HG02588 (cell line): ENCODE results near the gene SUMO1.
A peak's percentile ranks its signal among the peaks of the same experiment; 100 is the strongest.

Experiments used
- ATAC-seq: cut with Tn5 transposase; IDR thresholded peaks from one replicate; pipeline ENCODE4 v1.9.1; 2021; ENCODE audit warnings: mild to moderate bottlenecking, moderate library complexity; ENCODE audit not compliant: unreplicated experiment

The SUMO1 gene

DNA sequence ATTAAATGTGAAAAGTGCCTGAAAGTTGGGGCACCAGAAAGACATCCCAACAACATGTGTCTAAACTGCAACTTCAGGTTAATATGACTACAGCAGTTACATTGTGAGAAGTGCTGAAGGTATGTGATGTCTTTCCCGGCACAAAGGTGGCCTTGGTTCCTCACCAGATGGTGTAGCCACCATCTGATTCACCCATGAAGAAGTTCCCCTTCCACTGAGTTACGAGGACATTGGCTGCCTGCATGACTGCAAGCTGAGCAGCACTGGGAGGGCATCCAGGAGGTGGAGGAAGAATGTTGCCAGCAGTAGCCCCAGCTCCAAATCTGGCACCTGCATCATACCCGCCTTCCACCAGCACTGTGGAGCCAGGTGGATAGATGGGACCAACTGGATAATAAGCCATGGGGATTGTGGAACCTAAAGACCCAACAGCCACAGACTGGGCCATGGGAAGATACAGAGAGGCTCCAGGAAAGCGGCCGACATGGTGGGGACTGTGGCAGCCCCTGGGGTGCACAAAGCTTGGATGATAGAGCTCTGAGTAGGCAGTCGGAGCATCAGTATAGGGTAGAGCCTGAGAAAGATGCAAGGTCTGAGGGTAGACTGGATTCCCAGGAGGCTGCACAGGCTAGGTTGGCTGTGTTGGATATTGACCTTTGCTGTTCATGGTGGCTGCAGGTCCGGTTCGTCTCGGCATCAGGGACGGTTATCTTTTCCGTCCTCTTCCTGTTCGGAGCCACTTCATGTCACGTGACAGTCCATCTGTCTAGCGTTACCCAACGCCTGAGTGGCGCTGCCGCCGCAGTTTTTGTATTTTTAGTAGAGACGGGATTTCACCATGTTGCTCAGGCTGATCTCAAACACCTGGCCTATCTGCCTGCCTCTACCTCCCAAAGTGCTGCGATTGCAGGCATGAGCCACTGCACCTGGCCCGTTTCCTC, 36.9 kb downstream of the SUMO1 start:
- no peak for ATAC-seq

DNA sequence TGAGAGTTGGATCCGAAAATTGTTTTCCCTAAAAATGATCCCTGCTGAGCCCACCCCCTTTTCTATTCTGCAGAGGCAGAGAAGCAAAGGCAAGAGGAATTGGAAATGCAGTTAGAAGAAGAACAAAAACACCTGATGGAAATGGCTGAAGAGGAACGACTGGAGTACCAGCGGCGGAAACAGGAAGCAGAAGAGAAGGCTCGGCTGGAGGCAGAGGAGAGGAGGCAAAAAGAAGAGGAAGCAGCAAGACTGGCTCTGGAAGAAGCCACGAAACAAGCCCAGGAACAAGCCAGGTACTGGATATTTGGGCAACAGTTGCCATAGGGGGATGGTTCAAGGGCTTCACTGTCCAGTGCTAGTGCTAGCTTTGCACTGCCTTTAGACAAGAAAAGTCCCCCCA, 41.7 kb downstream of the SUMO1 start:
- no peak for ATAC-seq

- ATAC-seq = no peak
Measured at GRCh38 chr2:202194418-202194817, 44.0 kb downstream of the SUMO1 start.

GRCh38 chr2:202193881-202194353, 44.5 kb downstream of the SUMO1 start:
- ATAC-seq = no peak

- no peak for ATAC-seq
Measured at GRCh38 chr2:202193305-202193704, 45.1 kb downstream of the SUMO1 start.

DNA sequence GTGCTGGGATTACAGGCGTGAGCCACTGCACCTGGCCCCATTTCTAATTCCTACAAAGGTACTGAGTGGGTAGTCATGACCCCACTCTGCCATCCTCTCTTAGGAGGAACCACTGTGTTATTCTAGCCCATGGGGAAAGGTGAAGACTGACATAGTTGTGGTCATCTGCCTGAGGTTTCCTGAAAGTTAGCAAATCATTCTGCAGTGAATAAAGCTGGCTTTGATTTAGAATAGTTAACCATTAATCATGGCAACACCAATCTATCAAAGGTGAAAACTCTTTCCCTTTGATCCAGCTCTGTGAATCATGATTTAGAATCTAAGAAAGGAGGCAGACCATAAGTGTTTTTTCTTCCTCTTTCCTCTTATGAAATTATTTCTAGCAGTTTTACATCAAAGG, 50.8 kb downstream of the SUMO1 start:
- ATAC-seq = no peak

GRCh38 chr2:202186641-202187202, 51.7 kb downstream of the SUMO1 start:
- ATAC-seq = no peak

DNA sequence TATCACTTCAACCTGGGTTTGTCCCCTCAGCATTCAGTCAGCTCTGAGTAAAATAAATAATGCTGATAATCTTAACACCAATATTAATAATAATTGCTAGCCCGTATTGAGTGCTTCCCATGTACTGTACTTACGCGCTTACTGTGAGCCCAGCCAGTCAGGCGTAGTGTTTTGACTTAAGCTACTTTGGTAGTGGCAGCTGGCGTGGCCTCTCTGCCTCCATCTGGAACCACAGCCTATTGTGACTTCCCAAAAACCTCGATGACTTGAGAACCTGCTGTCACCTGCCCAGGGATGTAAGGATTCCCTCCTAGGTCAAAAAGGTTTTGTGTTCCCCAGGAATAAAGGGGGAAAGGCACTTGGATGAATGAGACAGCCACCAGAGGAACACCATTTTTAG, 53.2 kb downstream of the SUMO1 start:
- no peak for ATAC-seq

- no peak for ATAC-seq
Measured at GRCh38 chr2:202184557-202184956, 53.8 kb downstream of the SUMO1 start.

DNA sequence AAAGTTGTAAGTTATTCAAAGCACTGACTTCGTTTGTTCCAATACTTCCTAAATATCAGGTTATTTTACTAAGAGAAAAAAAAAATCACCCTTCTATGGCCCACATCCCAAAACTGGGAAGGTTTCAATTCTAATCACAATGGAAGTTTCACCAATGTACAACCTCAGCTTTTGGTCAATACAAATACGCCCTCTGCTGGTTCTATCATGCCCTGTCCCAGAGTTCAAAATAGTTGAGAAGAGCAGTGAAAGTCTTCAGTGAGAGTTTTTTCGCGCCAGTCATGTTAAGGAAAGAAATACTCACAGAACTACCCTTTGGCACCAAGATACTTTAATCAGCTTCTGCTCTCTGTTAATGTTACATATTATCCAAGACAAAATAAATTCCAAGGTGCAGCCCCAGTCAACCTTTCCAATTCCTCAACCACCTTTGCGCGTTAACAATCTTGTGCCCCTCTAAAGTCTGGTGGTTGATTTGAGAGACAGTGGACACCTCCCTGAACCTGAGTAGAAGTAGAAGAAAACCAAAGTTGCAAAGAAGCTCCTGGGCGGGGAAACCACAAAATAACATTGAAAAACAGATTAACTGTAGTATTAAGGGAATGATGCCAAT, 59.9 kb downstream of the SUMO1 start:
- peak; percentile 49 for ATAC-seq

GRCh38 chr2:202172439-202173211, 65.8 kb downstream of the SUMO1 start:
- peak; percentile 80 for ATAC-seq

DNA sequence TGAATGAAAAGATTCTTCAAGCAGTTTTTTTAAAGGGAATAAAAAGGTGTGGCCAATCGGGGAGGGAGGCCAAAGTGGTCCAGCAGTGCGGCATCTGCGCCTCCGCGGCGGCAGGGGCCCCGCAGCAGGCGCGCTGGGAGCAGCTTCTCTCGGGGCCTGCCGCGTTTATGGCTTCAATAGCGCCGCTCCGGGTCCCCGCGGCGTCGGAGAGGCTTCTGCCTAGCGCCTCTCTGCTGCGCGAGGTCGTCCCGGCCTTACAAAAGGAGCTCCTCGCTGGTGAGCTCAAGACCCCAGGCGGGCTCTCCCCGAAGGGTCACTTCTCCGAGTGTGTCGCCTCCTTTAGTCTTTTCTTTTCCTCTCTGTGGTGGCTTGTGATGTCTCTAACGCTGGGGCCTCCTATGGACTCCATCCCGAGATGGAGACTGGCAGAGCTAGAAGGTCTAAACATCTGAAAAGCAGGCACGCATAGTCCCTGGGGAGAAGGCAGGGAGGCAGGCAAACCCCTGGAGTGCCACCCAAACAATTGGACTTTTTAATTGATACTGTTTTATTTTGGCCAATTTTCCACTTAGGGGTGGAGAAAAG, 67.1 kb downstream of the SUMO1 start:
- no peak for ATAC-seq

- ATAC-seq = no peak
Measured at GRCh38 chr2:202169832-202170424, 68.5 kb downstream of the SUMO1 start.

DNA sequence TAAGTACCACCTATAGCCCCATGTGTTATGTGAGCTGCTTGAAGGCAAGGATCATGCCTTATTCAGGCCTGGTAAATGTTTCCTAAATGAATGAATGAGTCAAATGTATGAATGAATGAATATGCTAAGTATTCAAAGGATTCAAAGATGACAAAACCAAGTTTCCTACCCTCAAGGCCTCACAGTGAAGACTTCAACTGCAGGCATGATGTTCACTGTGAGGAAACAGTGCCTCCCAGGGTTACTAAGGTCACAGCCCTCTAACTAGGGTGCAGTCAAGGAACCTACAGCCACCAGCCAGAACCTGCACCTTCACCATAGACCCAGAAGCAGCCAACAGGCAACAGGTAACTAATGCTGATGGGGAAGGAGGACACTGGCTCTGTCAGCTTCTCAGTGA, 69.3 kb downstream of the SUMO1 start:
- no peak for ATAC-seq

DNA sequence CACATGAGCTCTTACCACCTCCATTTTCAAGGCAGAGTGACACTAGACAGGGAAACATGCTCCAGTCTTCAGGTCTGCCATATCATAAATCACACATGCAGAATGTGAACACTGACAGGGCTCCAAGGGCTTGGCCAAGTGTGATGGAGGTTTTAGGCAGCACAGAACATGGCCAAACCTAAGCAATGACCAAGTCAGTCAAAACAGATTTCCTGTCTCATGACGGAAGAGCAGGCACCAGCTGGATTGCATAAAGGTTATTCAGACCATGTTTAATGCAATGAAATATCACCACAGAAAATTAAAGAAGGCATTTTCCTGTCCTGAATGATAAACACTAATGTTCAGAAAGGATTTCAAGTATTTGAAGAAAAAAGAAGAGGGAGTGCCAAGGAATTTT, 72.5 kb downstream of the SUMO1 start:
- ATAC-seq = no peak

DNA sequence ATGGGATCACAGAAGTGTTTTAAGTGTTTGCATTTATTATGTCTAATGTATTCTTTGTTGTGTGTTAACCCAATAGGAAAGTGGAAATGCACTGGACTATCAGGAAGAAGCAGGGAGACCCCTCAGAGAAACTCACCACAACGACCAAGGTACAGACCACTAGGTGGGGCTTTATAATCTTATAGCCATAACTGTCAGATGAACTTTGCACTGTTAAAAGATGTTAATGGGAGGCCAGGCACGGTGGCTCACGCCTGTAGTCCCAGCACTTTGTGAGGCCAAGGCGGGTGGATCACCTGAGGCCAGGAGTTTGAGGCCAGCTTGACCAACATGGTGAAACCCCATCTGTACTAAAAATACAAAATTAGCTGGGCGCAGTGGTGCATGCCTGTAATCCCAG, 73.2 kb downstream of the SUMO1 start:
- no peak for ATAC-seq

- ATAC-seq = no peak
Measured at GRCh38 chr2:202164411-202164810, 74.0 kb downstream of the SUMO1 start.

DNA sequence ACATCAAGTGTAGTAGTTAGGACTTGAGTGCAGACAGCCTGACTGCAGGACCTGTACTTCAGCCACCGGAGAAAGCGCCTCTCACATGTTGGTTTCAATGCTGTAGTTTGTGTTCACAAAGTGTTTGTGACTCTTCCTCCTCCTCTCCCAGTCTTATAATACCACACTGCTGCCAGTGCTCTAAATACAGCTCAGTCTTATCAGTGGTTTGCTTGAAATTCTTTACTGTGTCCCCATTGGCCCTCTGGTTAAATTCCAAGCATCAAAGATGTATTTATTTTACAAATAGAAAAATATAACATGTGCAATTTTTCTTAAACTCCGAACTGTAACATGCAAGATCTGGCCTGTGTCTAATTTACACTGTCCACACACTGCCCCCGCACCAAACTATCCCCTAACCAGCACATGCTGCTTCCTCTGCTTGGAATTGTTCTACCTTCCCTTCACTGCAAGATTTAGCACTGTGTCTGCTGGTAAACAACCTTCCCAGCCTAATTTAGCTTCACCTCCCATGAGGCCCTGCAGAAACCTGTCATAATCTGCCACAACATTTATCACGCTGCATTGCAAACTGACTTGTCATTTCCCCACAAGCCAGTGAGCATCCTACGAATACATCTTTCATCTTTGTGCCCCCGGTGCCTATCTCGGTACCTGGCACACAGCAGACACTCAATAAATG, 77.1 kb downstream of the SUMO1 start:
- ATAC-seq = no peak

DNA sequence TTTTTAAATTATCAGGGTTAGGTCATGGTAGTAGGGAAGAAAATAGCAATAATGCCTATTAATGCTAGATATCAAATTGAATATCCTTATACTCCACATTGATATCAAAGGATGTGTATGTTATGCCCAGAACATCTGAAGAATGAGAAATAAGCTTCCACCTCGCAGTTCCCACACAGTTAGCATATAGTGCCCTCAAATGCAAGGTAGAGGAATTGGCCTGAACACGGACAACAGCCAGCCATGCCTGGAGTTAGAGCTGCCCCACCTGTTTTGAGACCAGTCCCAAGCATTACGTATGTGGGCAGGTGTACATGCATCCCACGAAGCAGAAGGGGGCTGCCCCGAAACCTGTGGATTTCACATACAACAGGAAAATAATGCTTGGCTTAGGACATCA, 79.6 kb downstream of the SUMO1 start:
- no peak for ATAC-seq
